ENCODE data around the gene PI4KB.

GRCh38 chr1:151346082-151346768, 19.0 kb upstream of the PI4KB start:
- no peak for TF ChIP-seq POLR2A (IDR thresholded peaks at IDR 0.05)
- TF ChIP-seq, protein P1, sequence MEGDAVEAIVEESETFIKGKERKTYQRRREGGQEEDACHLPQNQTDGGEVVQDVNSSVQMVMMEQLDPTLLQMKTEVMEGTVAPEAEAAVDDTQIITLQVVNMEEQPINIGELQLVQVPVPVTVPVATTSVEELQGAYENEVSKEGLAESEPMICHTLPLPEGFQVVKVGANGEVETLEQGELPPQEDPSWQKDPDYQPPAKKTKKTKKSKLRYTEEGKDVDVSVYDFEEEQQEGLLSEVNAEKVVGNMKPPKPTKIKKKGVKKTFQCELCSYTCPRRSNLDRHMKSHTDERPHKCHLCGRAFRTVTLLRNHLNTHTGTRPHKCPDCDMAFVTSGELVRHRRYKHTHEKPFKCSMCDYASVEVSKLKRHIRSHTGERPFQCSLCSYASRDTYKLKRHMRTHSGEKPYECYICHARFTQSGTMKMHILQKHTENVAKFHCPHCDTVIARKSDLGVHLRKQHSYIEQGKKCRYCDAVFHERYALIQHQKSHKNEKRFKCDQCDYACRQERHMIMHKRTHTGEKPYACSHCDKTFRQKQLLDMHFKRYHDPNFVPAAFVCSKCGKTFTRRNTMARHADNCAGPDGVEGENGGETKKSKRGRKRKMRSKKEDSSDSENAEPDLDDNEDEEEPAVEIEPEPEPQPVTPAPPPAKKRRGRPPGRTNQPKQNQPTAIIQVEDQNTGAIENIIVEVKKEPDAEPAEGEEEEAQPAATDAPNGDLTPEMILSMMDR (IDR thresholded peaks at IDR 0.05) = no peak

Measured in transverse colon (tissue), 3 donors.